Gastroesophageal sphincter (tissue), 3 donors: ENCODE measurements around the gene ITGBL1.

Experiments used
- CTCF ChIP-seq, 4 experiments: fragments of 200-600 bp in 2 of 4; fragments of 450-650 bp in 2 of 4; sonication (generic) in 1 of 4; IDR thresholded peaks; one replicate each; pipeline ENCODE4 v1.5.1; 2017 to 2019; ENCODE audit warnings: antibody characterized with exemption in 4 of 4, mild to moderate bottlenecking in 2 of 4, moderate library complexity in 2 of 4
- POLR2A ChIP-seq, 2 donors: fragments of 450-650 bp; IDR thresholded peaks; one replicate each; pipeline ENCODE4 v1.6.1; 2017; ENCODE audit warnings: antibody characterized with exemption in 2 of 2, mild to moderate bottlenecking in 2 of 2, moderate library complexity in 1 of 2
- POLR2AphosphoS5 ChIP-seq: sonication (generic); formaldehyde crosslinking; IDR thresholded peaks from one replicate; pipeline ENCODE4 v1.6.1; 2017; ENCODE audit warnings: antibody characterized with exemption

DNA sequence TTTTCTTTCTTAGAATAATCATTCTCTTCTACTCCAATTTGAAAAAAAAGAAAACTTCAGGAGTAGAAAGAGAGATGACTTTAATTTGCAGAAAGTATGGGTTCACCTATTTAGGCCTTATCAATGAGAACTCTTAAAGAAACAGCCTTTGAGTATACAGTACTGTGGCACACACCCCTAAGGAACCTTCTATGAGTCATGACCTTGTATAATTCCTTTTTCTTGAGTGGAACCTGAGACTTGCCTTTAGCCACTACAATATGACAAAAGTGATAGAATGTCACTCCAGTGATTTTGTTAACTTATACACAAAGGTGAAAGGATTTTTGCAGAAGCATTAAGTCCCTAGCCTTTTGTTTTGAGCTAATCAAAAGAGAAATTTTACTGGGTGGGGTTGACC lies 58.7 kb downstream of the ITGBL1 start:
- TF ChIP-seq POLR2AphosphoS5, result no peak
- TF ChIP-seq POLR2A (IDR thresholded peaks at IDR 0.05), result no peak
- no peak for TF ChIP-seq CTCF (IDR thresholded peaks at IDR 0.05)
